ENCODE data around the gene UTY. TPM values are rescaled to one million over a fixed set of nuclear protein-coding genes. Genes with fewer than 3 reads are reported as not detected.

The UTY gene
- total and polyA plus RNA-seq, 10 of the 15 experiments (the other 5 are each of a cell fraction or from before 2014, with no cell fraction given) = 0.13 TPM; not detected in 9

DNA sequence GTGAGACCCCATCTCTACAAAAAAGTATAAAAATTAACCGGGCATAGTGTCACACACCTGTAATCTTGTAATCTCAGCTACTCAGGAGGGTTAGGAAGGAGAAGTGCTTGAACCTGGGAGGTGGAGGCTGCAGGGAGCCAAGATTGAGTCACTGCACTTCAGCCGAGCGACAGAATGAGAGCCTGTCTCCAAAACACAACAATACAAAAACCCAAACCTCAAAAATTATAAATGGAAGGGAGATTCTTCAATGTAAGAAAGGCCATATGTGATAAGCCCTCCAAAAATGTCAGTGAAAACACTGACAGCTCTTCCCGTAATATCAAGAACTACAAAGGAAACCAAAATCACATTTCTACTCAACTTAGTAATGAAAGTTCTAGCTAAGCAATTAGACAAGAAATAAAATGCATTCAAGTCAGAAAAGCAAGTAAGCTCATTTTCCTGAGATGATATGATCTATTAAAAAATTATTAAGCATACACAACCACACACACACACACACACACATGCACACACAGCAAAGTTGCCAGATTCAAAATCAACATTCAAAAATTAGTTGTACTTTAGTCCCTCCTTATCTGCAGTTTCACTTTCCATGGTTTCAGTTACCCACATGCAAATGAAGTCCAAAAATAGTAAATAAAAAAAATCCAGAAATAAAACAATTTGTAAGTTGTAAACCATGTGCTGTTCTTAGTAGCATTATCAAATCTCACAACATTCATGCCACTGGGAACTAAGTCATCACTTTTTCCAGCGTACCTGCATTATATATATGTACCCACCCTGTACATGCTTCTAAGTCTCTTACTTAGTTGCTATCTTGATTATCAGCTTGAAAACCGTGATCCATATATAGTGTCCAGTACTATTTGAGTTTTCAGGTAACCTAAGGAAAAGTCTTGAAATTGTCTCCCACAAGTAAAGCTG lies 108.7 kb downstream of the UTY start:
- no peak for FAIRE-seq
- Histone ChIP-seq H3K27me3 (replicated peaks in 1 of 2; ENCODE audit: control insufficient read depth in 2 of 2, insufficient read depth in 2 of 2, low read length in 1 of 2) (no peaks in the 10 kb centered on the region), H3K79me2 (ENCODE audit: control insufficient read depth, insufficient read depth, low read length) (no peaks in the 10 kb centered on the region), H3K4me1 (ENCODE audit: control insufficient read depth, insufficient read depth, low read length) (no peaks in the 10 kb centered on the region), H3K36me3 (ENCODE audit: control insufficient read depth in 2 of 2, insufficient read depth in 2 of 2, low read length in 1 of 2) (no peaks in the 10 kb centered on the region), H3K27ac (ENCODE audit: control insufficient read depth, insufficient read depth) (no peak overlapping the region), H3K9ac (ENCODE audit: control insufficient read depth, insufficient read depth, low read length) (no peak overlapping the region), H3K4me2 (ENCODE audit: control insufficient read depth, insufficient read depth) (no peak overlapping the region), H3K9me3 (replicated peaks; ENCODE audit: control insufficient read depth, insufficient read depth, low read length) (no peaks in the 10 kb centered on the region), H3K4me3 (no peak overlapping the region), H2AFZ (ENCODE audit: control insufficient read depth, low read depth, low read length) (no peak overlapping the region), H4K20me1 (ENCODE audit: control insufficient read depth, insufficient read depth) (no peaks in the 10 kb centered on the region)
- no peak for ATAC-seq
- ChIA-PET POLR2A (no interaction called here), SMC1A (ENCODE audit: uncharacterized antibody, unreplicated experiment) (no interaction called here), RAD21 (ENCODE audit: unreplicated experiment) (no interaction called here), CTCF (no interaction called here)
- no TSS peak for BruUV-seq (replicated peaks)
- no peak for DNase-seq (ENCODE audit: low read depth, low spot score)
- in situ Hi-C loops (cut with MboI) (no loop called here), intact Hi-C loops (cut with micrococcal nuclease; ENCODE audit: unreplicated experiment) (no loop called here)
- no peak for TF ChIP-seq NBN (IDR thresholded peaks at IDR 0.05)
- TF ChIP-seq SMARCA5 (IDR thresholded peaks at IDR 0.05) = no peak
- TF ChIP-seq EP300 (IDR thresholded peaks at IDR 0.05; ENCODE audit: borderline replicate concordance in 1 of 2, control insufficient read depth in 1 of 2, low read depth in 2 of 2, low read length in 2 of 2) = no peak
- no peak for TF ChIP-seq RCOR1 (conservative IDR thresholded peaks at IDR 0.05; ENCODE audit: low read depth, low read length)
- no peak for TF ChIP-seq HDAC2 (IDR thresholded peaks at IDR 0.05)
- no CpG with 5 or more reads among the region's 6 CpGs for WGBS (ENCODE audit: insufficient coverage, insufficient replicate concordance, low lambda C conversion rate, missing lambda C conversion rate)

- no peaks in the 10 kb centered on the region for H3K27me3 ChIP-seq (replicated peaks in 1 of 2; ENCODE audit: control insufficient read depth in 2 of 2, insufficient read depth in 2 of 2, low read length in 1 of 2)
- no peak overlapping the region for H3K9ac ChIP-seq (ENCODE audit: control insufficient read depth, insufficient read depth, low read length)
- ATAC-seq = no peak
- no peaks in the 10 kb centered on the region for H3K79me2 ChIP-seq (ENCODE audit: control insufficient read depth, insufficient read depth, low read length)
- RAD21 ChIA-PET (ENCODE audit: unreplicated experiment) = no interaction called here
- POLR2A ChIA-PET = no interaction called here
- no TSS peak for BruUV-seq (replicated peaks)
- no peak overlapping the region for H2AFZ ChIP-seq (ENCODE audit: control insufficient read depth, low read depth, low read length)
- H3K27ac ChIP-seq (ENCODE audit: control insufficient read depth, insufficient read depth) = no peak overlapping the region
- intact Hi-C loops (cut with micrococcal nuclease; ENCODE audit: unreplicated experiment) (no loop called here), in situ Hi-C loops (cut with MboI) (no loop called here)
- CTCF ChIA-PET = no interaction called here
- no peak for DNase-seq (ENCODE audit: low read depth, low spot score)
- no peak for FAIRE-seq
- H3K36me3 ChIP-seq (ENCODE audit: control insufficient read depth in 2 of 2, insufficient read depth in 2 of 2, low read length in 1 of 2) = no peaks in the 10 kb centered on the region
- no peak overlapping the region for H3K4me2 ChIP-seq (ENCODE audit: control insufficient read depth, insufficient read depth)
- no peaks in the 10 kb centered on the region for H3K4me1 ChIP-seq (ENCODE audit: control insufficient read depth, insufficient read depth, low read length)
- H3K9me3 ChIP-seq (replicated peaks; ENCODE audit: control insufficient read depth, insufficient read depth, low read length) = no peaks in the 10 kb centered on the region
- SMC1A ChIA-PET (ENCODE audit: uncharacterized antibody, unreplicated experiment) = no interaction called here
- no peaks in the 10 kb centered on the region for H4K20me1 ChIP-seq (ENCODE audit: control insufficient read depth, insufficient read depth)
- H3K4me3 ChIP-seq = no peak overlapping the region
- TF ChIP-seq, protein P1, sequence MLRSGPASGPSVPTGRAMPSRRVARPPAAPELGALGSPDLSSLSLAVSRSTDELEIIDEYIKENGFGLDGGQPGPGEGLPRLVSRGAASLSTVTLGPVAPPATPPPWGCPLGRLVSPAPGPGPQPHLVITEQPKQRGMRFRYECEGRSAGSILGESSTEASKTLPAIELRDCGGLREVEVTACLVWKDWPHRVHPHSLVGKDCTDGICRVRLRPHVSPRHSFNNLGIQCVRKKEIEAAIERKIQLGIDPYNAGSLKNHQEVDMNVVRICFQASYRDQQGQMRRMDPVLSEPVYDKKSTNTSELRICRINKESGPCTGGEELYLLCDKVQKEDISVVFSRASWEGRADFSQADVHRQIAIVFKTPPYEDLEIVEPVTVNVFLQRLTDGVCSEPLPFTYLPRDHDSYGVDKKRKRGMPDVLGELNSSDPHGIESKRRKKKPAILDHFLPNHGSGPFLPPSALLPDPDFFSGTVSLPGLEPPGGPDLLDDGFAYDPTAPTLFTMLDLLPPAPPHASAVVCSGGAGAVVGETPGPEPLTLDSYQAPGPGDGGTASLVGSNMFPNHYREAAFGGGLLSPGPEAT (IDR thresholded peaks at IDR 0.05; ENCODE audit: low read depth) = no peak
- TF ChIP-seq RBBP5 (conservative IDR thresholded peaks at IDR 0.05) (no peak), KLF5 (IDR thresholded peaks at IDR 0.05; ENCODE audit: partially characterized antibody) (no peak), TCF12 (IDR thresholded peaks at IDR 0.05; ENCODE audit: low read depth, low read length) (no peak), HDGF (IDR thresholded peaks at IDR 0.05) (no peak), ATF7 (IDR thresholded peaks at IDR 0.05; ENCODE audit: low read depth) (no peak), SMAD5 (IDR thresholded peaks at IDR 0.05; ENCODE audit: low read depth) (no peak), ZNF384 (IDR thresholded peaks at IDR 0.05; ENCODE audit: borderline replicate concordance, low read depth, low read length) (no peak), TCF7 (IDR thresholded peaks at IDR 0.05; ENCODE audit: borderline replicate concordance) (no peak), STAT3 (IDR thresholded peaks at IDR 0.05; ENCODE audit: low read depth, low read length) (no peak), JUND (IDR thresholded peaks at IDR 0.05; ENCODE audit: low read depth, low read length) (no peak), POU2F2 (IDR thresholded peaks at IDR 0.05; ENCODE audit: borderline replicate concordance, low read depth, low read length) (no peak)
- TF ChIP-seq, protein P2, sequence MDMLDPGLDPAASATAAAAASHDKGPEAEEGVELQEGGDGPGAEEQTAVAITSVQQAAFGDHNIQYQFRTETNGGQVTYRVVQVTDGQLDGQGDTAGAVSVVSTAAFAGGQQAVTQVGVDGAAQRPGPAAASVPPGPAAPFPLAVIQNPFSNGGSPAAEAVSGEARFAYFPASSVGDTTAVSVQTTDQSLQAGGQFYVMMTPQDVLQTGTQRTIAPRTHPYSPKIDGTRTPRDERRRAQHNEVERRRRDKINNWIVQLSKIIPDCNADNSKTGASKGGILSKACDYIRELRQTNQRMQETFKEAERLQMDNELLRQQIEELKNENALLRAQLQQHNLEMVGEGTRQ (IDR thresholded peaks at IDR 0.05; ENCODE audit: borderline replicate concordance, low read depth, low read length) = no peak
Measured at GRCh38 chrY:13370245-13370644, 109.6 kb downstream of the UTY start.
